IMR-90 (cell line): ENCODE results near the gene TTL.
"Not testable (repeated sequence)": the region's sequence is repeated elsewhere in the genome, so short reads cannot be mapped to it uniquely, and the experiment has no call there.

Experiments
- BHLHE40 ChIP-seq: fragments of 150-350 bp; IDR thresholded peaks from 2 replicates; pipeline ENCODE4 v1.6.1; 2016; ENCODE audit warnings: mild to moderate bottlenecking, low read depth, low read length
- CEBPB ChIP-seq: IDR thresholded peaks from 2 replicates; pipeline ENCODE4 v1.6.1; 2012; ENCODE audit warnings: low read depth, low read length, improper control_type of control experiment
- CHD1 ChIP-seq: IDR thresholded peaks from 2 replicates; pipeline ENCODE4 v1.6.1; 2012; ENCODE audit warnings: low read depth, low read length, improper control_type of control experiment
- ELK1 ChIP-seq: fragments of 150-350 bp; IDR thresholded peaks from 2 replicates; pipeline ENCODE4 v1.6.1; 2016; ENCODE audit warnings: low read depth, mild to moderate bottlenecking, low read length, moderate library complexity, borderline replicate concordance
- FOS ChIP-seq: fragments of 150-350 bp; IDR thresholded peaks from 2 replicates; pipeline ENCODE4 v1.6.1; 2016; ENCODE audit warnings: low read depth, low read length
- MAZ ChIP-seq: IDR thresholded peaks from 2 replicates; pipeline ENCODE4 v1.6.1; 2012; ENCODE audit warnings: low read depth, mild to moderate bottlenecking, low read length, improper control_type of control experiment, moderate library complexity, borderline replicate concordance
- MXI1 ChIP-seq: IDR thresholded peaks from 2 replicates; pipeline ENCODE4 v1.6.1; 2012; ENCODE audit warnings: low read depth, mild to moderate bottlenecking, low read length, moderate library complexity, borderline replicate concordance
- POLR2A ChIP-seq: IDR thresholded peaks from 2 replicates; pipeline ENCODE4 v1.6.1; 2012; ENCODE audit warnings: mild to moderate bottlenecking, low read depth, low read length
- RAD21 ChIP-seq: IDR thresholded peaks from 2 replicates; pipeline ENCODE4 v1.6.1; 2012; ENCODE audit warnings: low read length, improper control_type of control experiment
- RCOR1 ChIP-seq: IDR thresholded peaks from 2 replicates; pipeline ENCODE4 v1.6.1; 2012; ENCODE audit warnings: mild to moderate bottlenecking, low read length, improper control_type of control experiment; ENCODE audit not compliant: insufficient replicate concordance
- RFX5 ChIP-seq: IDR thresholded peaks from 2 replicates; pipeline ENCODE4 v1.8.0; 2012; ENCODE audit warnings: low read depth, mild to moderate bottlenecking, low read length, moderate library complexity
- SMC3 ChIP-seq: fragments of 150-350 bp; IDR thresholded peaks from 2 replicates; pipeline ENCODE4 v1.6.1; 2016; ENCODE audit warnings: low read depth, mild to moderate bottlenecking, antibody characterized with exemption, low read length, moderate library complexity
- TF ChIP-seq, protein P1 (sequence below): conservative IDR thresholded peaks from 2 replicates; pipeline ENCODE4 v1.5.1; 2012; ENCODE audit warnings: mild to moderate bottlenecking, low read depth, low read length, improper control_type of control experiment
- TF ChIP-seq, protein P2 (sequence below): fragments of 150-350 bp; IDR thresholded peaks from 2 replicates; pipeline ENCODE4 v1.6.1; 2017; ENCODE audit warnings: mild to moderate bottlenecking, antibody characterized with exemption, low read length, low read depth

- not testable (repeated sequence) for TF ChIP-seq CHD1, CEBPB, POLR2A, FOS, BHLHE40, RAD21, SMC3, RFX5, MAZ, RCOR1, MXI1, ELK1
- TF ChIP-seq, protein P1, sequence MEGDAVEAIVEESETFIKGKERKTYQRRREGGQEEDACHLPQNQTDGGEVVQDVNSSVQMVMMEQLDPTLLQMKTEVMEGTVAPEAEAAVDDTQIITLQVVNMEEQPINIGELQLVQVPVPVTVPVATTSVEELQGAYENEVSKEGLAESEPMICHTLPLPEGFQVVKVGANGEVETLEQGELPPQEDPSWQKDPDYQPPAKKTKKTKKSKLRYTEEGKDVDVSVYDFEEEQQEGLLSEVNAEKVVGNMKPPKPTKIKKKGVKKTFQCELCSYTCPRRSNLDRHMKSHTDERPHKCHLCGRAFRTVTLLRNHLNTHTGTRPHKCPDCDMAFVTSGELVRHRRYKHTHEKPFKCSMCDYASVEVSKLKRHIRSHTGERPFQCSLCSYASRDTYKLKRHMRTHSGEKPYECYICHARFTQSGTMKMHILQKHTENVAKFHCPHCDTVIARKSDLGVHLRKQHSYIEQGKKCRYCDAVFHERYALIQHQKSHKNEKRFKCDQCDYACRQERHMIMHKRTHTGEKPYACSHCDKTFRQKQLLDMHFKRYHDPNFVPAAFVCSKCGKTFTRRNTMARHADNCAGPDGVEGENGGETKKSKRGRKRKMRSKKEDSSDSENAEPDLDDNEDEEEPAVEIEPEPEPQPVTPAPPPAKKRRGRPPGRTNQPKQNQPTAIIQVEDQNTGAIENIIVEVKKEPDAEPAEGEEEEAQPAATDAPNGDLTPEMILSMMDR, result not testable (repeated sequence)
- TF ChIP-seq, protein P2, sequence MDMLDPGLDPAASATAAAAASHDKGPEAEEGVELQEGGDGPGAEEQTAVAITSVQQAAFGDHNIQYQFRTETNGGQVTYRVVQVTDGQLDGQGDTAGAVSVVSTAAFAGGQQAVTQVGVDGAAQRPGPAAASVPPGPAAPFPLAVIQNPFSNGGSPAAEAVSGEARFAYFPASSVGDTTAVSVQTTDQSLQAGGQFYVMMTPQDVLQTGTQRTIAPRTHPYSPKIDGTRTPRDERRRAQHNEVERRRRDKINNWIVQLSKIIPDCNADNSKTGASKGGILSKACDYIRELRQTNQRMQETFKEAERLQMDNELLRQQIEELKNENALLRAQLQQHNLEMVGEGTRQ, result not testable (repeated sequence)
Observed at GRCh38 chr2:112435716-112436431, 46.1 kb upstream of the TTL start.
